HG02943 (cell line): Measurements from ENCODE around the gene XPO6.
"Not testable (repeated sequence)": the region's sequence is repeated elsewhere in the genome, so short reads cannot be mapped to it uniquely, and the experiment has no call there.

Experiments used
- ATAC-seq: cut with Tn5 transposase; IDR thresholded peaks from one replicate; pipeline ENCODE4 v1.9.1; 2021; ENCODE audit warnings: mild to moderate bottlenecking, low read depth, moderate library complexity; ENCODE audit not compliant: unreplicated experiment

Gene XPO6

GRCh38 chr16:28125592-28125991, 86.2 kb downstream of the XPO6 start:
- ATAC-seq: no peak

- no peak for ATAC-seq
Measured at GRCh38 chr16:28121527-28121926, 90.2 kb downstream of the XPO6 start.

GRCh38 chr16:28120754-28121153, 91.0 kb downstream of the XPO6 start:
- ATAC-seq: no peak

GRCh38 chr16:28118637-28119036, 93.1 kb downstream of the XPO6 start:
- no peak for ATAC-seq

GRCh38 chr16:28117168-28117565, 94.6 kb downstream of the XPO6 start:
- ATAC-seq: no peak

GRCh38 chr16:28115866-28116265, 95.9 kb downstream of the XPO6 start:
- not testable (repeated sequence) for ATAC-seq

GRCh38 chr16:28112908-28113307, 98.9 kb downstream of the XPO6 start:
- ATAC-seq: no peak

GRCh38 chr16:28110977-28111376, 100.8 kb downstream of the XPO6 start:
- no peak for ATAC-seq

GRCh38 chr16:28110479-28110878, 101.3 kb downstream of the XPO6 start:
- ATAC-seq: no peak

GRCh38 chr16:28110074-28110473, 101.7 kb downstream of the XPO6 start:
- ATAC-seq: no peak

- ATAC-seq: no peak
Measured at GRCh38 chr16:28108590-28109247, 103.0 kb downstream of the XPO6 start.

- no peak for ATAC-seq
Measured at GRCh38 chr16:28107232-28107631, 104.5 kb downstream of the XPO6 start.

GRCh38 chr16:28106467-28107215, 105.1 kb downstream of the XPO6 start:
- no peak for ATAC-seq

GRCh38 chr16:28105954-28106353, 105.8 kb downstream of the XPO6 start:
- ATAC-seq: no peak

- no peak for ATAC-seq
Measured at GRCh38 chr16:28105297-28105696, 106.5 kb downstream of the XPO6 start.

- no peak for ATAC-seq
Measured at GRCh38 chr16:28104404-28104803, 107.4 kb downstream of the XPO6 start.

GRCh38 chr16:28103516-28104170, 108.1 kb downstream of the XPO6 start:
- ATAC-seq: no peak

- ATAC-seq: no peak
Measured at GRCh38 chr16:28101533-28101890, 110.3 kb downstream of the XPO6 start.

- no peak for ATAC-seq
Measured at GRCh38 chr16:28100810-28101532, 110.8 kb downstream of the XPO6 start.

GRCh38 chr16:28098959-28099945, 112.5 kb downstream of the XPO6 start:
- no peak for ATAC-seq
